Measurements from ENCODE around the gene ARID5B. TPM values are rescaled to one million over a fixed set of nuclear protein-coding genes. Genes with fewer than 3 reads are reported as not detected.

ARID5B gene
- total RNA-seq, 1 experiment from 2014 or later, result 2.3 TPM

- TF ChIP-seq, protein P1, sequence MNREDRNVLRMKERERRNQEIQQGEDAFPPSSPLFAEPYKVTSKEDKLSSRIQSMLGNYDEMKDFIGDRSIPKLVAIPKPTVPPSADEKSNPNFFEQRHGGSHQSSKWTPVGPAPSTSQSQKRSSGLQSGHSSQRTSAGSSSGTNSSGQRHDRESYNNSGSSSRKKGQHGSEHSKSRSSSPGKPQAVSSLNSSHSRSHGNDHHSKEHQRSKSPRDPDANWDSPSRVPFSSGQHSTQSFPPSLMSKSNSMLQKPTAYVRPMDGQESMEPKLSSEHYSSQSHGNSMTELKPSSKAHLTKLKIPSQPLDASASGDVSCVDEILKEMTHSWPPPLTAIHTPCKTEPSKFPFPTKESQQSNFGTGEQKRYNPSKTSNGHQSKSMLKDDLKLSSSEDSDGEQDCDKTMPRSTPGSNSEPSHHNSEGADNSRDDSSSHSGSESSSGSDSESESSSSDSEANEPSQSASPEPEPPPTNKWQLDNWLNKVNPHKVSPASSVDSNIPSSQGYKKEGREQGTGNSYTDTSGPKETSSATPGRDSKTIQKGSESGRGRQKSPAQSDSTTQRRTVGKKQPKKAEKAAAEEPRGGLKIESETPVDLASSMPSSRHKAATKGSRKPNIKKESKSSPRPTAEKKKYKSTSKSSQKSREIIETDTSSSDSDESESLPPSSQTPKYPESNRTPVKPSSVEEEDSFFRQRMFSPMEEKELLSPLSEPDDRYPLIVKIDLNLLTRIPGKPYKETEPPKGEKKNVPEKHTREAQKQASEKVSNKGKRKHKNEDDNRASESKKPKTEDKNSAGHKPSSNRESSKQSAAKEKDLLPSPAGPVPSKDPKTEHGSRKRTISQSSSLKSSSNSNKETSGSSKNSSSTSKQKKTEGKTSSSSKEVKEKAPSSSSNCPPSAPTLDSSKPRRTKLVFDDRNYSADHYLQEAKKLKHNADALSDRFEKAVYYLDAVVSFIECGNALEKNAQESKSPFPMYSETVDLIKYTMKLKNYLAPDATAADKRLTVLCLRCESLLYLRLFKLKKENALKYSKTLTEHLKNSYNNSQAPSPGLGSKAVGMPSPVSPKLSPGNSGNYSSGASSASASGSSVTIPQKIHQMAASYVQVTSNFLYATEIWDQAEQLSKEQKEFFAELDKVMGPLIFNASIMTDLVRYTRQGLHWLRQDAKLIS (CRISPR knock-in tag; IDR thresholded peaks at IDR 0.05; ENCODE audit: borderline replicate concordance), result no peak
- TF ChIP-seq NR3C1 (CRISPR knock-in tag; conservative IDR thresholded peaks at IDR 0.05; ENCODE audit: low read depth) (no peak), HMGA2 (CRISPR knock-in tag; IDR thresholded peaks at IDR 0.05) (no peak), ATF6 (CRISPR knock-in tag; IDR thresholded peaks at IDR 0.05) (no peak), NFE2L1 (CRISPR knock-in tag; IDR thresholded peaks at IDR 0.05) (no peak), ZNF317 (CRISPR knock-in tag; IDR thresholded peaks at IDR 0.05; ENCODE audit: borderline replicate concordance, low read depth) (no peak), IRF2 (CRISPR knock-in tag; IDR thresholded peaks at IDR 0.05; ENCODE audit: borderline replicate concordance, low read depth) (no peak), ZNF396 (CRISPR knock-in tag; IDR thresholded peaks at IDR 0.05; ENCODE audit: borderline replicate concordance) (no peak)
- TF ChIP-seq, protein P2, sequence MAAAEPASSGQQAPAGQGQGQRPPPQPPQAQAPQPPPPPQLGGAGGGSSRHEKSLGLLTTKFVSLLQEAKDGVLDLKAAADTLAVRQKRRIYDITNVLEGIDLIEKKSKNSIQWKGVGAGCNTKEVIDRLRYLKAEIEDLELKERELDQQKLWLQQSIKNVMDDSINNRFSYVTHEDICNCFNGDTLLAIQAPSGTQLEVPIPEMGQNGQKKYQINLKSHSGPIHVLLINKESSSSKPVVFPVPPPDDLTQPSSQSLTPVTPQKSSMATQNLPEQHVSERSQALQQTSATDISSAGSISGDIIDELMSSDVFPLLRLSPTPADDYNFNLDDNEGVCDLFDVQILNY (CRISPR knock-in tag; IDR thresholded peaks at IDR 0.05), result no peak
Observed at GRCh38 chr10:62057359-62057758, 155.9 kb downstream of the ARID5B start (continued).

DNA sequence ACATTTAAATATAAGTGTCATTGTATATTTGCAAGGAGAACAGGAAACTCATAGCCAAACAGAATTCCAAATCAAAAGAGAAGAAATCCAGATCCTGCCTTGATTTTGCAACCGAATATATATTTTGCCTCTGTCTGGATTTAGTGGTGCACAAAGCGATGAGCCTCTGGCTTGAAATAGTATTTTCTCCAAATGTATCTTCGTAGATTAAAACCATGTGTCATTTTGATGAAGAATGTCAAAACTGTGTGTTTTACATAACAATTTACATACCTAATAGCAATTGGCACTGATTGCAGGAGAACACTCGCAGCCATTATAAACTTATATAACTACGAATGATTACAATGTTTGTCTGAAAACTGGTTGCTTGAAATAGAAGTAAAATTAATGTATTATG lies 156.4 kb downstream of the ARID5B start:
- CTCF ChIA-PET, result no interaction called here
- DNase-seq (ENCODE audit: low spot score) (no peak), ATAC-seq (no peak)
- TF ChIP-seq CTCF (IDR thresholded peaks at IDR 0.05) (no peak), NR1H2 (CRISPR knock-in tag; IDR thresholded peaks at IDR 0.05) (no peak), GABPB1 (CRISPR knock-in tag; IDR thresholded peaks at IDR 0.05) (no peak)
- TF ChIP-seq, protein P3, sequence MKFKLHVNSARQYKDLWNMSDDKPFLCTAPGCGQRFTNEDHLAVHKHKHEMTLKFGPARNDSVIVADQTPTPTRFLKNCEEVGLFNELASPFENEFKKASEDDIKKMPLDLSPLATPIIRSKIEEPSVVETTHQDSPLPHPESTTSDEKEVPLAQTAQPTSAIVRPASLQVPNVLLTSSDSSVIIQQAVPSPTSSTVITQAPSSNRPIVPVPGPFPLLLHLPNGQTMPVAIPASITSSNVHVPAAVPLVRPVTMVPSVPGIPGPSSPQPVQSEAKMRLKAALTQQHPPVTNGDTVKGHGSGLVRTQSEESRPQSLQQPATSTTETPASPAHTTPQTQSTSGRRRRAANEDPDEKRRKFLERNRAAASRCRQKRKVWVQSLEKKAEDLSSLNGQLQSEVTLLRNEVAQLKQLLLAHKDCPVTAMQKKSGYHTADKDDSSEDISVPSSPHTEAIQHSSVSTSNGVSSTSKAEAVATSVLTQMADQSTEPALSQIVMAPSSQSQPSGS (CRISPR knock-in tag; IDR thresholded peaks at IDR 0.05; ENCODE audit: borderline replicate concordance, low read depth), result no peak
- TF ChIP-seq, protein P4, sequence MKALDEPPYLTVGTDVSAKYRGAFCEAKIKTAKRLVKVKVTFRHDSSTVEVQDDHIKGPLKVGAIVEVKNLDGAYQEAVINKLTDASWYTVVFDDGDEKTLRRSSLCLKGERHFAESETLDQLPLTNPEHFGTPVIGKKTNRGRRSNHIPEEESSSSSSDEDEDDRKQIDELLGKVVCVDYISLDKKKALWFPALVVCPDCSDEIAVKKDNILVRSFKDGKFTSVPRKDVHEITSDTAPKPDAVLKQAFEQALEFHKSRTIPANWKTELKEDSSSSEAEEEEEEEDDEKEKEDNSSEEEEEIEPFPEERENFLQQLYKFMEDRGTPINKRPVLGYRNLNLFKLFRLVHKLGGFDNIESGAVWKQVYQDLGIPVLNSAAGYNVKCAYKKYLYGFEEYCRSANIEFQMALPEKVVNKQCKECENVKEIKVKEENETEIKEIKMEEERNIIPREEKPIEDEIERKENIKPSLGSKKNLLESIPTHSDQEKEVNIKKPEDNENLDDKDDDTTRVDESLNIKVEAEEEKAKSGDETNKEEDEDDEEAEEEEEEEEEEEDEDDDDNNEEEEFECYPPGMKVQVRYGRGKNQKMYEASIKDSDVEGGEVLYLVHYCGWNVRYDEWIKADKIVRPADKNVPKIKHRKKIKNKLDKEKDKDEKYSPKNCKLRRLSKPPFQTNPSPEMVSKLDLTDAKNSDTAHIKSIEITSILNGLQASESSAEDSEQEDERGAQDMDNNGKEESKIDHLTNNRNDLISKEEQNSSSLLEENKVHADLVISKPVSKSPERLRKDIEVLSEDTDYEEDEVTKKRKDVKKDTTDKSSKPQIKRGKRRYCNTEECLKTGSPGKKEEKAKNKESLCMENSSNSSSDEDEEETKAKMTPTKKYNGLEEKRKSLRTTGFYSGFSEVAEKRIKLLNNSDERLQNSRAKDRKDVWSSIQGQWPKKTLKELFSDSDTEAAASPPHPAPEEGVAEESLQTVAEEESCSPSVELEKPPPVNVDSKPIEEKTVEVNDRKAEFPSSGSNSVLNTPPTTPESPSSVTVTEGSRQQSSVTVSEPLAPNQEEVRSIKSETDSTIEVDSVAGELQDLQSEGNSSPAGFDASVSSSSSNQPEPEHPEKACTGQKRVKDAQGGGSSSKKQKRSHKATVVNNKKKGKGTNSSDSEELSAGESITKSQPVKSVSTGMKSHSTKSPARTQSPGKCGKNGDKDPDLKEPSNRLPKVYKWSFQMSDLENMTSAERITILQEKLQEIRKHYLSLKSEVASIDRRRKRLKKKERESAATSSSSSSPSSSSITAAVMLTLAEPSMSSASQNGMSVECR (CRISPR knock-in tag; IDR thresholded peaks at IDR 0.05; ENCODE audit: borderline replicate concordance), result no peak
- POLR2A ChIA-PET, result interaction anchor here (1.5 kb wide), 1 partner anchor 8 kb away, joined by 4 read pairs; no protein-coding TSS in a partner anchor
- Mint-ChIP-seq H3K27ac (no peak overlapping the region), H3K27me3 (ENCODE audit: low read depth) (no peaks in the 10 kb centered on the region), H3K9me3 (peaks cover 5% of the 10 kb centered on the region; the same call in 1 of the 2 replicates), H3K36me3 (peaks cover 3% of the 10 kb centered on the region; the same call in 1 of the 2 replicates), H3K4me1 (no peaks in the 10 kb centered on the region), H3K4me3 (no peak overlapping the region)

Data from WTC11 (cell line).